Right lobe of liver (tissue), 4 donors: ENCODE data around the gene ARHGEF5.
"Not testable (repeated sequence)": the region's sequence is repeated elsewhere in the genome, so short reads cannot be mapped to it uniquely, and the experiment has no call there.

Experiments used
- CTCF ChIP-seq, 4 donors: fragments of 200-600 bp in 3 of 4; fragments of 450-650 bp in 1 of 4; IDR thresholded peaks; one replicate each; pipeline versions ENCODE4 v1.5.1 to v1.8.0; 2016 to 2022; ENCODE audit warnings: antibody characterized with exemption in 4 of 4, mild to moderate bottlenecking in 2 of 4
- POLR2A ChIP-seq: fragments of 450-650 bp; IDR thresholded peaks from one replicate; pipeline ENCODE4 v1.6.1; 2017; ENCODE audit warnings: antibody characterized with exemption, mild to moderate bottlenecking
- donor health status: DM: no; HTN: no; CAD: no.
- donor health status: DM: no; HTN: no; CAD: no.
- donor health status: DM: no; HTN: yes; CAD: no.

- TF ChIP-seq CTCF (IDR thresholded peaks at IDR 0.05); POLR2A: not testable (repeated sequence)
These were observed at the start of gene ARHGEF5 for GRCh38 chr7:144355176-144355822.
